Mesothelial cell of epicardium (in vitro differentiated cells): ENCODE results near the gene JMJD1C. TPM values are rescaled to one million over a fixed set of nuclear protein-coding genes. Genes with fewer than 3 reads are reported as not detected.

ENCODE experiments used
- DNase-seq, 2 experiments: peaks; one replicate each; pipeline ENCODE4 v3.0.0; 2021; ENCODE audit warnings: low spot score in 2 of 2; ENCODE audit not compliant: unreplicated experiment in 2 of 2
- H3K27ac Mint-ChIP-seq: 2 replicates; pipeline ENCODE4 v1.8.0; 2021; ENCODE audit warnings: mixed read lengths
- H3K27me3 Mint-ChIP-seq: 2 replicates; pipeline ENCODE4 v1.8.0; 2021; ENCODE audit warnings: low read depth, mixed read lengths
- H3K36me3 Mint-ChIP-seq: 2 replicates; pipeline ENCODE4 v1.8.0; 2021; ENCODE audit warnings: mixed read lengths
- H3K4me1 Mint-ChIP-seq: 2 replicates; pipeline ENCODE4 v1.8.0; 2021; ENCODE audit warnings: mixed read lengths
- H3K4me3 Mint-ChIP-seq: 2 replicates; pipeline ENCODE4 v1.8.0; 2021; ENCODE audit warnings: mild to moderate bottlenecking, moderate library complexity, mixed read lengths
- H3K9me3 Mint-ChIP-seq: 2 replicates; pipeline ENCODE4 v1.8.0; 2021; ENCODE audit warnings: mixed read lengths
- total RNA-seq: library from RNA; stranded (reverse); gene quantifications from 3 replicates; pipeline ENCODE4 v1.2.1, GENCODE V29; 2021
- TF ChIP-seq, protein P1 (sequence below): fragments of 200-600 bp; sonication (generic); IDR thresholded peaks from one replicate; pipeline ENCODE4 v1.5.0; 2021; ENCODE audit warnings: antibody characterized with exemption; ENCODE audit not compliant: unreplicated experiment

JMJD1C gene
- total RNA-seq, 1 donor from 2014 or later, result 112 TPM

DNA sequence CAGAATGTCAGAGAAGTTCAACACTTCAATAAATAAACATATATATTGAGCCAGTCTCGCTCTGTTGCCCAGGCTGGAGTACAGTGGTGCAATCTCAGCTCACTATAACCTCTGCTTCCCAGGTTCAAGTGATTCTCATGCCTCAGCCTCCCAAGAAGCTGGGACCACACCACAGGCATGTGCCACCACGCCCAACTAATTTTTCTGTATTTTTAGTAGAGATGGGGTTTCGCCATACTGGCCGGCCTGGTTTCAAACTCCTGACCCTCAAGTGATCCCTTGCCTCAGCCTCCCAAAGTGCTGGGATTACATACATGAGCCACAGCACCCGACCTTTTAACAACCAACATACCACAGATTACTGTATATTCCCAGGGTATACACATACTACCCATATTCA is 134.2 kb downstream of the JMJD1C start:
- Mint-ChIP-seq H3K4me1 (no peaks in the 10 kb centered on the region), H3K27ac (no peak overlapping the region), H3K9me3 (no peaks in the 10 kb centered on the region), H3K36me3 (no peaks in the 10 kb centered on the region), H3K4me3 (no peak overlapping the region), H3K27me3 (no peaks in the 10 kb centered on the region)
- TF ChIP-seq, protein P1, sequence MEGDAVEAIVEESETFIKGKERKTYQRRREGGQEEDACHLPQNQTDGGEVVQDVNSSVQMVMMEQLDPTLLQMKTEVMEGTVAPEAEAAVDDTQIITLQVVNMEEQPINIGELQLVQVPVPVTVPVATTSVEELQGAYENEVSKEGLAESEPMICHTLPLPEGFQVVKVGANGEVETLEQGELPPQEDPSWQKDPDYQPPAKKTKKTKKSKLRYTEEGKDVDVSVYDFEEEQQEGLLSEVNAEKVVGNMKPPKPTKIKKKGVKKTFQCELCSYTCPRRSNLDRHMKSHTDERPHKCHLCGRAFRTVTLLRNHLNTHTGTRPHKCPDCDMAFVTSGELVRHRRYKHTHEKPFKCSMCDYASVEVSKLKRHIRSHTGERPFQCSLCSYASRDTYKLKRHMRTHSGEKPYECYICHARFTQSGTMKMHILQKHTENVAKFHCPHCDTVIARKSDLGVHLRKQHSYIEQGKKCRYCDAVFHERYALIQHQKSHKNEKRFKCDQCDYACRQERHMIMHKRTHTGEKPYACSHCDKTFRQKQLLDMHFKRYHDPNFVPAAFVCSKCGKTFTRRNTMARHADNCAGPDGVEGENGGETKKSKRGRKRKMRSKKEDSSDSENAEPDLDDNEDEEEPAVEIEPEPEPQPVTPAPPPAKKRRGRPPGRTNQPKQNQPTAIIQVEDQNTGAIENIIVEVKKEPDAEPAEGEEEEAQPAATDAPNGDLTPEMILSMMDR, result no peak
- DNase-seq, result no peak

DNA sequence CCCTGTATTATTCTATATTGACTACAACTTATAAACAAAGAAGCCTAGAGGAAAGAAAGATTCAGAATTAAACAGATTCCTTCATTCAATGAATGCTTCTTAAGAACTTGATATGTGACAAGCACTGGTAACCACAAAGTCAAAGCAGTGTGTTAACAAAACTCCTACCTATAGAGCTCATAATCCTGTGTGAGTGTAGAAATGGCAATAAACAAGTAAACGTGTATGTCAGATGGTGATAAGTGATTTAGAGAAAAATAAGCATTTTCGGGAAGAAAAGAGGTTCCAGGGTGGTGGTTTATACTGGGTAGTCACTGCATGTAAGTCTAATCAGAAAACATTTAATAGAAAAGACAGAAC is 141.3 kb downstream of the JMJD1C start:
- TF ChIP-seq, protein P1, result no peak
- Mint-ChIP-seq H3K4me1 (no peaks in the 10 kb centered on the region), H3K36me3 (peaks cover 9% of the 10 kb centered on the region), H3K4me3 (no peak overlapping the region), H3K27ac (no peak overlapping the region), H3K9me3 (no peaks in the 10 kb centered on the region), H3K27me3 (no peaks in the 10 kb centered on the region)
- DNase-seq, result no peak

DNA sequence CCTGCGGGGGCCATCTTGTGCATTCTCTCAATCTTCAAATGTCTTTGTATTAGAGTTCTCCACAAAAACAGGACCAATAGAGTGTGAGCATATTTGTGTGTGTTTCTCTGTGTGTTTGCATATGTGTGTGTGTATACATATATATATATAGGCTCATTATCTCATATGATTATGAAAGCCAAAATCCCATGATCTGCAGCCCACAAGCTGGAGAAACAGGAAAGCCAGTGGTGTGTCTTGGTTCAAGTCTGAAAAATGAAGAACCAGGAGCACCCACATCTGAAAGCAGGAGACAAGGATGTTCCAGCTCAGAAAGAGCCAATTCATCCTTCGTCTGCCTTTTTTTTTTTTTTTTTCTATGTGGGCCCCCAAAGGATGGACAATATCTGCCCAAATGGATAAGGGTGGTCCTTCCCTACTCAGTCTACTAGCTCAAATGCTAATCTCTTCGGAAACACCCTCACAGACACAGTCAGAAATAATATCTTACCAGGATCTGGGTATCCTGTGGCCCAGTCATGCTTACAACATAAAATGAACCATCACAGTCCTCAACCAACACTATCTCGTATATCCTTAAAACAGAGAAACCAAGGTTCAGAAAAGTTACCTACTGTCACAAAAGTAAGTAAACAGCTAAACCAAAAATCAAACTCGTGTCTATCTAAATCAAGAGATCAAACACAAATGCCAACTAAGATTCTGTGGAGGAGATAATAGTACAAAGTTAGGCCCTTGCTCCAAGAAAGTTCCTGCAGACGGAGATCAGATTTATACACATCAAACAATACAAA is 141.9 kb downstream of the JMJD1C start:
- DNase-seq, result no peak
- Mint-ChIP-seq H3K27me3 (no peaks in the 10 kb centered on the region), H3K4me3 (no peak overlapping the region), H3K36me3 (peaks cover 11% of the 10 kb centered on the region), H3K4me1 (no peaks in the 10 kb centered on the region), H3K27ac (no peak overlapping the region), H3K9me3 (no peaks in the 10 kb centered on the region)
- TF ChIP-seq, protein P1, result no peak

DNA sequence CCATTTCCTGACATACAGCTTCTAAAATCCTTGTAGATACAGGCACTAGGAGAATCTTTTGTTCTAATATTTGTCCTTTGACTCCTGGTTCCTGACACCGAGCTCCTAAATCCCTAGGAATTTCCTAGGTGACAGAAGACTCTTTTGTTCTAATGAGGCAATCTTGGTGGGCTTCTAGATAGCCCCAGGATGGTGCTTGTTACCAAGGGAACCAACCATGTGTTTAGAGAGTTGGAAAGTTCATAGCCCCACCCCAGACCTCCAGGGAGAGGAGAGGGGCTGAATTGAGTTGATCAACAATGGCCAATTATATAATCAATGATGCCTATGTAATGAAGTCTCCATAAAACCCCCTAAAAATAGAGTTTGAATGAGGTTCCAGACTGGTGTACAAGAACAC is 145.1 kb downstream of the JMJD1C start:
- no peak overlapping the region for H3K27ac Mint-ChIP-seq
- no peak for DNase-seq
- H3K9me3 Mint-ChIP-seq, result no peaks in the 10 kb centered on the region
- TF ChIP-seq, protein P1, result no peak
- no peaks in the 10 kb centered on the region for H3K4me1 Mint-ChIP-seq
- no peaks in the 10 kb centered on the region for H3K27me3 Mint-ChIP-seq
- peaks cover 13% of the 10 kb centered on the region for H3K36me3 Mint-ChIP-seq
- no peak overlapping the region for H3K4me3 Mint-ChIP-seq

DNA sequence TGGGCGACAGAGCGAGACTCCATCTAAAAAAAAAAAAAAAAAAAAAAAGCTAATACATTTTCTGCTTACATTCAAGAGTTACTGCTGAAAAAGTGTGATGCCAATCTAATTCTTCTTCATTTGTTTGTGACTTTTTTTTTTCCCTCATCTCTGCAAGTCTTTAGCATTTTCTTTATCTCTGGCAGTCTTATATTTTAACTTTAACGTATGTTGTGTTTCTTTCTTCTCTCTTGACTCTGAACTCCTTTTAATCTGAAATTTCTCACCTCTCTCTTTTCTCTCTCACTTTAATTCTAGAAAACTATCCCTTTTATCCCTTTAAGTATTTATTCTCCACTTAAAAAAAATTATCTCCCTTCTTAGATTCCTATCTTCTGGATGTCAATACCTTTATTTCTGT is 146.5 kb downstream of the JMJD1C start:
- Mint-ChIP-seq H3K9me3 (no peaks in the 10 kb centered on the region), H3K36me3 (peaks cover 15% of the 10 kb centered on the region), H3K4me1 (no peaks in the 10 kb centered on the region), H3K27ac (no peak overlapping the region), H3K4me3 (no peak overlapping the region), H3K27me3 (no peaks in the 10 kb centered on the region)
- DNase-seq, result no peak
- TF ChIP-seq, protein P1, result no peak

DNA sequence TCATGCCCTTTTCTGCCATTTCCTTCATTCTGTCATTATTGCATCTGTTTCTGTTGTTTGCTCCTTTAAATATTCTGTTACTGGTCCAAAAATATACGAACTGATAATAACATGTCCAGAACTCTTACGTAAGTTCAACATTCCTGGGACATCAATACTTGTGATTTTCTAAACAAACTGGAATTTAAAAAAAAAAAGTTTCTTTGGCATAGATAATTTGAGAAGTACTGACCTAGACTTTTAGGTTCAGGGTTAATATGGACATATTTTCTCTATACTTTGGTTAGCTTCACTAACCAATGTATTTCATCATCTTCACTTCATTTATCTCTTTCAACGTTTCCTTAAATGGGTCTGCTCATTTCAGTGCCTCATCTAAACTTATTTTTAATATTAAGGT is 147.3 kb downstream of the JMJD1C start:
- DNase-seq, result no peak
- TF ChIP-seq, protein P1, result no peak
- H3K4me3 Mint-ChIP-seq, result no peak overlapping the region
- H3K9me3 Mint-ChIP-seq, result peaks cover 6% of the 10 kb centered on the region
- H3K4me1 Mint-ChIP-seq, result no peaks in the 10 kb centered on the region
- H3K27me3 Mint-ChIP-seq, result no peaks in the 10 kb centered on the region
- no peak overlapping the region for H3K27ac Mint-ChIP-seq
- H3K36me3 Mint-ChIP-seq, result peaks cover 22% of the 10 kb centered on the region
